Muscle of leg (tissue), 11 donors: ENCODE data around the gene FBLN2. TPM values are rescaled to one million over a fixed set of nuclear protein-coding genes. Genes with fewer than 3 reads are reported as not detected.

Experiments used
- DNase-seq: peaks from one replicate; pipeline ENCODE4 v3.0.0; 2013
- H3K27ac ChIP-seq: one replicate; pipeline ENCODE4 v1.5.1; 2013; ENCODE audit warnings: mild to moderate bottlenecking, low read length, control low read depth
- H3K27me3 ChIP-seq: one replicate; pipeline ENCODE4 v1.6.1; 2013; ENCODE audit warnings: low read length; ENCODE audit not compliant: control insufficient read depth, insufficient read depth
- H3K36me3 ChIP-seq: one replicate; pipeline ENCODE4 v1.6.1; 2013; ENCODE audit warnings: low read length; ENCODE audit not compliant: control insufficient read depth, insufficient read depth
- H3K4me1 ChIP-seq: one replicate; pipeline ENCODE4 v1.6.1; 2013; ENCODE audit warnings: low read length; ENCODE audit not compliant: control insufficient read depth, insufficient read depth
- H3K4me3 ChIP-seq: one replicate; pipeline ENCODE4 v1.5.1; 2013; ENCODE audit warnings: low read length, control low read depth
- H3K9me3 ChIP-seq: replicated peaks from 2 replicates; pipeline ENCODE4 v1.6.1; 2013; ENCODE audit warnings: low read depth, low read length; ENCODE audit not compliant: control insufficient read depth
- WGBS: methylation state at CpG from one replicate; pipeline ENCODE4 v1.1.5; 2013; ENCODE audit warnings: missing lambda C conversion rate; ENCODE audit not compliant: insufficient coverage; 5-methylcytosine and 5-hydroxymethylcytosine counted together
- polyA plus RNA-seq, 8 donors: library from polyadenylated mRNA; unstranded; fragments of 120-200 nt; gene quantifications; one replicate each; pipeline versions ENCODE4 v1.2.1 to v1.2.3, GENCODE V29; 2013; ENCODE audit warnings: inconsistent platforms in 1 of 8, low replicate concordance in 1 of 8; ENCODE audit not compliant: insufficient read length in 8 of 8, insufficient read depth in 1 of 8
- total RNA-seq: library from RNA; stranded (reverse); fragments of 120-200 nt; gene quantifications from one replicate; pipeline ENCODE4 v1.2.4, GENCODE V29; 2013

FBLN2 gene
- total and polyA plus RNA-seq, 9 donors = 24.4 to 78.6 (median 61.1) TPM

DNA sequence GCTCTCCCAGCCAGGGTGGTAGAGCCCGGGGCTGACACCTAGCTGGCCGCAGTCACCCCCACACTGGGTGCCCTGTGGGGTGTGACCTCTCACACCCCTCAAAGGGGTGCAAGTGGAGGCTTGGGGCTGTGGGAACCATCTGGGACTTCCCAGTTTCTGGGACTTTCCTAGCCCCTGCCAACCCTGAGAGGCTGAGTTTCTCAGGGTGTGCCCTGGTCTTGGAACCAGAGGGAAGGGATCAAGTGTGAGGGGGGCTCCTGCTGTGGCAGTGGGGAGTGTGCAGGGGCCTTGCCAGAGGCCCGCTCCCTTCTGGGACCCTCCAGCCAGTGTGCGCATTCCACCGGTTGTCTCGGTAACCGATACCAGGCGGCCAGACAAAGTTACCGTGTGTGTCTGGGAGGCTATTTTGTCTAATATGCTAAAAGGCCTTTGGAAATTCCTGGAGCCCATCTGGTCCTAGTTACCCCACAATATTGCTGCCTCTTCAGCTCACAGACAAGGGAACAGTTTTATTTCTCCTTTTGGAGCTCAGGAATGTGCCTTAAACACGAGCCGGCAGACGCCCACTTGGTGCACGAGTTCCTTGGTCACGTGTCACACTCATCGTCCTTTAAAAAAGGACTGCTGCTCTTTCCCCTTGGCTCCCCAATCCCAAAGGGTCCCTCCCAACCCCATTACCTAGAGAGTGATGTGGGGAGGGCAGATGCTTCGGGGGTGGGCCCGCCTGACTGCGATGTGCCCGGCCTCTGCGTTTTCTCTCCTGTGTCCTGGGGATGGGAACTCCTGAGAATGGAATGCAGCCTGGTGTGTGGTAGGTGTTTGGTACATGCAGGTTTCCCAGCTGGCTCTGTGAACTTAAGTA, 35.6 kb upstream of the FBLN2 start:
- 9% methylated on average over 6 of the region's 20 CpGs for WGBS
- peak overlapping the region; percentile 40 for H3K27ac ChIP-seq
- no peaks in the 10 kb centered on the region for H3K9me3 ChIP-seq
- DNase-seq = peak; percentile 86
- H3K36me3 ChIP-seq = no peaks in the 10 kb centered on the region
- H3K4me3 ChIP-seq = no peak overlapping the region
- peaks cover 38% of the 10 kb centered on the region for H3K4me1 ChIP-seq
- H3K27me3 ChIP-seq = no peaks in the 10 kb centered on the region

DNA sequence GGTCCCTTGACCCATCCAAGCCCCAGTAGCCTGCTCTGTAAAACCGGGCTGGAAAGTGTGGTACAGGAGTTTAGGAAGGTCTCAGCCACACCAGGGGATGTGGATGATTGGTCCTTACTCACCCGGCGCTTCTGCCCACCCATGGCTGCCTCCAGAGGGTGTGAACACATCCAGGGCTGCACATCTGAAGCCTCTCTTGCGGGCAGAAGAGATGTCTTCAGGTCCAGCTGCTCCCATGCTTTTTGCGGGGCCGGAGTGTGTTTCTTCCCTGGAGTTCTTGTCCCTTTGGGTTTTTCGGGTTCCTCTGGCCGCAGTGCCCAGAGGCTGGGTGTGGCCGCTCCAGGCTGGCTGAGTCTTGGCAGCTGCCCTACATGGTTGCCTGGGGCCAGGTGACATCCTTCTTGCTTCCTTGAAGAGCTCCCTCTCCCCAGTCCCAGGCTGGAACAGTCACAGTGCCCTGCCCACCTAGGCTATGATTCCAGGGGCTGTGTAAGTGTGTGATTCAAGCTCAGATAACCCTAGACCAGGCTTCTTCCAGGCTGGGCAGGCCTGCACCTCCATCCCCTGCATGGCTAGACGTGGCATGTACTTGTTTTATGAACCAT, 34.9 kb upstream of the FBLN2 start:
- H3K27me3 ChIP-seq = no peaks in the 10 kb centered on the region
- peak overlapping the region; percentile 40 for H3K27ac ChIP-seq
- H3K36me3 ChIP-seq = no peaks in the 10 kb centered on the region
- no peak overlapping the region for H3K4me3 ChIP-seq
- DNase-seq = no peak
- peaks cover 45% of the 10 kb centered on the region for H3K4me1 ChIP-seq
- H3K9me3 ChIP-seq = no peaks in the 10 kb centered on the region
- WGBS = 56% methylated on average over 9 of the region's 10 CpGs

DNA sequence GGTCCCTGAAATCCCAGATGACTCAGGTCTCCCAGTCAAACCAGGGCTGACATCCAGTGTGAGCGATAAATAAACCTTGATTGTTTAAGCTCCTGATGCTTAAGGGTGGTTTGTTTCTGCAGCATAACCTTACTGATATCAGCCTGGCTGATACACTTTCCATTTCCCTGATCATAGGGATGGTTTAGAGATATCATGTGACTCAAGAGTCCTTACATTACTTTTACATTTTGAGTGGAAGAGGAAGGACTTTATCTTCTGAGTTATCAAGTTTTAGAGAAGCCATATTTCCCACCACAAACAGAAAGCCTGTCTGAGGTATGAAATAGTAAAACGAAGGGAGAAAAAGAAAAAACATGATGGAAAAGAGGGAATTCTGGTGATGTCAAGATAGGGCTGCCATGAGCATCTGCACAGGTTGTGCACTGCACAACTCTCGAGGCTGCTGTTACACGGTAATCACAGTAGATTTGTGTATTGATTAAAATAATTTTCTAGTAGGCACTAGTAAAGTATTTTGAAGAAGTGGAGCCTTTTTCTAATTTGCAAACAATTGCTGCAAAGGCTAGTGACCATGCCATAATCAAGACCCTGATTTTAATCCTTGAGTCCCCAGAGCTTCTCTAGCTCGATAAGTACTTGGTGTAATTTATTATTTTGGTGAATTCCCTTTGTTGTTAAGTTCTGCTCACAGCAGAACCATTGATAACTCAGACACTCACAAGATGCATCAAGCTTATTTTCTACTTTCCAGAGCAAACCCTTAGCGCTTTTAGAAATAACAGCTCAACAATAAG, 34.1 kb upstream of the FBLN2 start:
- Histone ChIP-seq H3K9me3 (no peaks in the 10 kb centered on the region), H3K27me3 (no peaks in the 10 kb centered on the region), H3K4me1 (peaks cover 48% of the 10 kb centered on the region), H3K27ac (no peak overlapping the region), H3K4me3 (no peak overlapping the region), H3K36me3 (no peaks in the 10 kb centered on the region)
- 93% methylated on average over 3 of the region's 6 CpGs for WGBS
- DNase-seq = no peak

DNA sequence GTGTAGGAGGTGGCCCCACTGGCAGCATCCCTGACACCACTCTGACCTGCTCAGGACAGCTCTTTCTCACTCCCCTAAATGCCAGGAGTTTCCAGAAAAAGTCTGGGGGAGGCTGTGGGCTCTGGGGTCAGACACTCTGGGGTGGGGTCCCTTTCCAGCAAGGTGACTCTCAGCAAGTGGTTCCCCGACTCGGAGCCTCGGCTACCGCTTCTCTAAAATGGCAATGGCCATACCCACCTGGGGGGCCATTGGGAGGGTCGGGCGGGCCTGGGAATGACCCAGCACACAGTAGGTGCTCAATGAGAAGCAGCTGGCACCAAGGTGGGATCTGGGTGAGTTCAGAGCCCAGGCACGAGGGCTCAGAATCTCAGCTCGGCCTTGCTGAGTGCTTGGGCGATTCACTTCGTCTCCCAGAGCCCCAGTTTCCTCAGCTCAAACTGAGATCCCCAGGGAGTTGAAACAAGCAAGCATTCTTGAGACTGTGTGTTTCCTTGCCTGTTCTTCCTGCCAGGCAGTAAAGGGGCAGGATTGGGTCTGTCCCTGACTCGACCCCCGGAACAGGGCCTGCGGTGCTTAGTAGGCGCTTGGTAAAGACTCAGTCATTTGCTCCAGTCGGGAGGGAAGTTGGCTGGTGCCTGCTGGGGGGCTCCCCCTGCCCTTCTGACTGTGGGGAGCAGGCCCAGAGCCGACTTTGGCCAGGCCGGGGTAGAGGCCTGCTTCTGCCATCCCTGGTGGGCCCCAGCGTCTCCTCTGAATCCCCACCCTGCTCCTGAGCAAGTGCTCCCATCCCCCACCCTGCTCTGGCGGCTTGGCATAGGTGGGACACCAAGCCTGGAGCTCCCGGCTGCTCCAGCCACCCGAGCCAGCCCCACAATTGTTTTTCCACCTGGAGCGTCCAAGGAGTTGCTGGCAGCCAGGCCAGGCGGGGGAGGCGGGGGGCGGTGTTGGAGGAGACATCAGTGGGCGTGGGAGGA, 32.9 kb upstream of the FBLN2 start:
- no peaks in the 10 kb centered on the region for H3K9me3 ChIP-seq
- H3K4me1 ChIP-seq = peaks cover 48% of the 10 kb centered on the region
- peak overlapping the region; percentile 13 for H3K27ac ChIP-seq
- no peak overlapping the region for H3K4me3 ChIP-seq
- H3K36me3 ChIP-seq = no peaks in the 10 kb centered on the region
- H3K27me3 ChIP-seq = no peaks in the 10 kb centered on the region
- WGBS = 68% methylated on average over 15 of the region's 26 CpGs
- DNase-seq = peak; percentile 83

DNA sequence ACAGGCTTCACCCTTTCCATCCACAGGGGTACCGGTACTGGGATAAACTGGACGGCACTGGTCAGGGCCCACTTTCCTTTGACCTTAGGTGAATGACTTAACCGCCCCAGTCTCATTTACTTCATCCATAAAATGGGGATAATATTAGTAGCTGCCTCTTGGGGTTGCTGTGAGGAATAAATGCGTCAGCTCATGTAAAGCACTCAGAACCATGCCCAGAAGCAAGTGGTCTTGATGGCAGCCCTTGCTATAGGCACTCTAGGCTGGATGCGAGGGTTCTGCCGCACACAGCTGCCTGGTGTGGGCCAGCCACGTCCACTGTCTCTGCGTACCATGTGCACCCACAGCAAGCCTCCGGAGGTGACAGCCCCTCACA, 32.2 kb upstream of the FBLN2 start:
- peak overlapping the region; percentile 45 for H3K27ac ChIP-seq
- H3K27me3 ChIP-seq = no peaks in the 10 kb centered on the region
- peak; percentile 72 for DNase-seq
- H3K4me3 ChIP-seq = no peak overlapping the region
- H3K36me3 ChIP-seq = no peaks in the 10 kb centered on the region
- peaks cover 48% of the 10 kb centered on the region for H3K4me1 ChIP-seq
- no peaks in the 10 kb centered on the region for H3K9me3 ChIP-seq
- 65% methylated on average over 6 of the region's 9 CpGs for WGBS

DNA sequence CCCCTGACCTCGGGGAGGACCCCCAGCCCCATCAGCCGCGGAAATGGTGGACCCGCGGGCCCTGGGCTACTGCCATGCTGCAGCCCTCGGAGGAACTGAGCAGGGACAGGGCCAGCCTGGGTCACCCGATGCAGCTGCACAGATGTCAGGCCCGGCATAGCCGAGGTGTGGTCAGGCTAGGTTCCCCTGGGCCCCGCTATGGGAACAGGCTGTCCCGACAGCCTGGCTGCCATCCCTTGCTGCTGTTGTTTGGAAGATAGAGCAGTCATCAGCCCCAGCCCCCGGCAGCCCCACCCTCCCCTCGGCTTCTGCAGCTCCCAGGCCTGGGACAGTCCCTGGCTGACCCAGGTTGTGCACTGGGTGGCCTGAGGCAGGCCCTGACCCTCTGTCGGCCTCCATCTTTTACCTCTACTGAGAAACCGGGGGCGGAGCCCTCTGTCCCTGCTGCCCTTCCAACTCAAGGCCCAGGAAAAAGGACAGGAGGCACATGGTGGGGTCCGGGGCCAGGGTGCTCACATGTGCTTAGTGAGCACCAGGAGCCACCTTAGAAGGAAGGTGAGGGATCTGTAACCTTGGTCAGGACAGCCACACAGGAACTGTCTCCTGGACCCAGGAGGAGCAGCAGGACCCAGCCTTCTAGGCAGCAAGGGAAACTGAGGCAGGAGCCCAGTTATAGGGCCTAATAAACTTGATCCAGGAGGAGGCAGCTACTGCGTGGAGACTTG, 31.5 kb upstream of the FBLN2 start:
- Histone ChIP-seq H3K36me3 (no peaks in the 10 kb centered on the region), H3K27me3 (no peaks in the 10 kb centered on the region), H3K9me3 (no peaks in the 10 kb centered on the region), H3K4me3 (no peak overlapping the region), H3K27ac (peak overlapping the region; percentile 45), H3K4me1 (peaks cover 48% of the 10 kb centered on the region)
- 50% methylated on average over 13 of the region's 18 CpGs for WGBS
- DNase-seq = peak; percentile 83

DNA sequence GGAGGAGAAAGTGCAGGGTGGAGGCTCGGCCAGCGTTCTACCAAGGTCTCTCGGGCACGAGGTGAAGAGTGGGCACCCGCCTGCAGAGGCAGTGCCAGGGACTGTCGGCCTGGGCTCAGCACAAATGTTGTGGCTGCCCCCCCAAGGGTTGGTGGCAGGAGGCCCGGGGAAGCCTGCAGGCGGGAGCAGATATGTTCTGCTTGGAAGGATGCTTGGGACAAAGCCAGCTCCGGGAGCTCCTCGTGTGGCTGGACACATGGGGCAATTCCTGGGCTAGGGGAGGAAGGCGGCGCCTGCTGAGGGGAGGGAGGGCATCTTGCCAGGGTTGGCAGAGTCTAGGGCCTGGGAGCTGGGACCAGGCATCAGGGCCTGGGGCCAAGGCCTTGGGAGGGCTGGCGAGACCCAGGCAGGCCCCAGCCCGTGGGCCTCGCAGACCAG, 30.4 kb upstream of the FBLN2 start:
- H3K4me3 ChIP-seq = no peak overlapping the region
- WGBS = 41% methylated on average over 13 of the region's 15 CpGs
- no peaks in the 10 kb centered on the region for H3K27me3 ChIP-seq
- peak; percentile 85 for DNase-seq
- no peaks in the 10 kb centered on the region for H3K36me3 ChIP-seq
- no peaks in the 10 kb centered on the region for H3K9me3 ChIP-seq
- peaks cover 40% of the 10 kb centered on the region for H3K4me1 ChIP-seq
- no peak overlapping the region for H3K27ac ChIP-seq

DNA sequence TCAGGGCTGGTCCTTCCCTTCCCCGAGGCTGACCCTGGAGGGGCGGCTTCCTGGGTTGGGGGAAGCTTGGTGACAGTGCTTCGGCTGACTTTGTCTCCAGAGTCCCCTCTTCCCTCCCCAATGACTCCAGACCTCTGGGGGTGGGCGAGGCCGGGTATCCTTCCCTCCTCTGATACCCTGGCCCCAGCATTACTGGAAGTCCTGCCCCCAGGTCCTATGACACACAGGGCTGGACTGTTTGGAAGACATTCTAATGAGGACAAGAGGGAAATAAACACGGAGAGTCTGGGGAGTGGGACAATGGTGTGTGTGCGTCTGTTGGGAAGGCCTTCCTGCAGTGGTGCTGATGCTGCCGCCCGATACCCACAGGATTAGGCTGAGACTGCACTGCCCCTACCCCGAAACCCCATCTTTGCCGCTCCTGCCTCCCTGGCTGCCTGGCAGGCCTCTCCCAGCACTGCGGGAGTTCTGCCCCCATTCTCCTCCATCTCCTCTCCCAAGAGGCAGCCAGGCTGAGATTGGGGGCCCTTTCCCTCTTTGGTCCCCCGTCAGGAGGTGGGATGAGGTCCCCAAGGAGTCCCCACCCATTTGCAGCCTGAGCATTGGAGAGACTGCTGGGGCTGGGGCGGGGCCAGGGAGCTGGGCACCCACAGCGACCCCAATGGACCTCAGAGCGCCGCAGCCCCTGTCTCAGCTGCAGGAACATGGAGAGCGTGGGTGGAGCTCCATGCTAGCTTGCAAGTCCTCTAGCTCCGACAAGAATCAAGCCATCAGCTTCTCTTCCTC, 29.7 kb upstream of the FBLN2 start:
- H3K4me3 ChIP-seq = no peak overlapping the region
- H3K9me3 ChIP-seq = no peaks in the 10 kb centered on the region
- no peaks in the 10 kb centered on the region for H3K36me3 ChIP-seq
- no peaks in the 10 kb centered on the region for H3K27me3 ChIP-seq
- 64% methylated on average over 12 of the region's 19 CpGs for WGBS
- no peak overlapping the region for H3K27ac ChIP-seq
- H3K4me1 ChIP-seq = peaks cover 34% of the 10 kb centered on the region
- no peak for DNase-seq
